Measurements from ENCODE around the gene CDH13. TPM values are rescaled to one million over a fixed set of nuclear protein-coding genes. Genes with fewer than 3 reads are reported as not detected.

The CDH13 gene
- total and polyA plus RNA-seq, 2 of the 8 experiments (the other 6 are each of a cell fraction or from before 2014, with no cell fraction given) = 2.3 to 2.4 TPM

- Histone ChIP-seq H2BK15ac (ENCODE audit: low read length) (no peak overlapping the region), H3K79me2 (ENCODE audit: control insufficient read depth in 1 of 2, insufficient read depth in 2 of 2, low read length in 2 of 2) (no peaks in the 10 kb centered on the region), H3K14ac (ENCODE audit: insufficient read length) (no peak overlapping the region), H3K4me2 (ENCODE audit: insufficient read depth in 1 of 2, low read depth in 2 of 2, low read length in 2 of 2) (no peak overlapping the region), H3K9ac (replicated peaks in 1 of 4; ENCODE audit: extremely low read depth in 1 of 4, low read depth in 3 of 4, low read length in 3 of 4) (no peak overlapping the region), H4K20me1 (replicated peaks in 1 of 2; ENCODE audit: control insufficient read depth in 1 of 2, insufficient read depth in 2 of 2, low read length in 2 of 2) (no peaks in the 10 kb centered on the region), H3K27ac (ENCODE audit: low read depth, low read length) (no peak overlapping the region), H4K5ac (ENCODE audit: insufficient read length, low read depth, low read length) (no peak overlapping the region), H4K8ac (ENCODE audit: extremely low read depth, insufficient read depth, low read length) (no peak overlapping the region), H3K9me3 (ENCODE audit: insufficient read depth in 2 of 2, low read depth in 1 of 2, low read length in 1 of 2) (peaks cover 2 to 12% of the 10 kb centered on the region in 2 experiments; a peak in 3 of 4 replicates), H3K79me1 (ENCODE audit: low read depth, low read length) (no peaks in the 10 kb centered on the region), H3K56ac (replicated peaks; ENCODE audit: insufficient read length, low read depth, low read length) (no peak overlapping the region), H3K18ac (ENCODE audit: extremely low read depth, low read length) (no peak overlapping the region), H2AK5ac (ENCODE audit: low read depth, low read length) (no peak overlapping the region), H3K36me3 (ENCODE audit: control insufficient read depth in 2 of 4, insufficient read depth in 4 of 4, low read length in 3 of 4) (no peaks in the 10 kb centered on the region), H3K4me3 (ENCODE audit: extremely low read depth in 1 of 4, insufficient read depth in 2 of 4, low read depth in 3 of 4, low read length in 4 of 4) (no peak overlapping the region), H3K23me2 (ENCODE audit: low read depth, low read length) (no peaks in the 10 kb centered on the region), H4K91ac (replicated peaks; ENCODE audit: insufficient read length, low read length) (no peak overlapping the region), H3K23ac (ENCODE audit: insufficient read length) (no peak overlapping the region), H3K27me3 (replicated peaks in 1 of 4; ENCODE audit: control insufficient read depth in 3 of 4, extremely low read depth in 1 of 4, insufficient read depth in 3 of 4, low read length in 3 of 4) (no peaks in the 10 kb centered on the region), H3K4ac (replicated peaks; ENCODE audit: insufficient read length, low read depth, low read length) (no peak overlapping the region), H2BK5ac (ENCODE audit: low read depth, low read length) (no peak overlapping the region), H2BK120ac (replicated peaks; ENCODE audit: low read depth, low read length) (no peak overlapping the region), H3K4me1 (replicated peaks in 1 of 4; ENCODE audit: control insufficient read depth in 3 of 4, insufficient read depth in 4 of 4, low read length in 3 of 4) (no peaks in the 10 kb centered on the region), H2BK20ac (ENCODE audit: low read length) (no peak overlapping the region), H2BK12ac (ENCODE audit: low read depth, low read length) (no peak overlapping the region), H2AFZ (ENCODE audit: low read length) (no peak overlapping the region)
- WGBS, 2 experiments (ENCODE audit: extremely low coverage in 1 of 2, insufficient coverage in 1 of 2, insufficient read length in 1 of 2, insufficient replicate concordance in 2 of 2, low coverage in 1 of 2, low lambda C conversion rate in 2 of 2, missing lambda C conversion rate in 1 of 2) = 86% methylated on average over 6 of the region's 6 CpGs; no CpG with 5 or more reads in 1 of the 2 experiments
- no peak for DNase-seq (ENCODE audit: low read depth in 1 of 2, low spot score in 2 of 2)
- no peak for FAIRE-seq
- POLR2A ChIA-PET (ENCODE audit: partially characterized antibody) = no interaction called here
- CTCF ChIA-PET (ENCODE audit: partially characterized antibody) = no interaction called here
- TF ChIP-seq TCF12 (IDR thresholded peaks at IDR 0.05; ENCODE audit: low read depth, low read length) (no peak), EP300 (IDR thresholded peaks at IDR 0.05; ENCODE audit: borderline replicate concordance in 1 of 2, low read depth in 2 of 2, low read length in 2 of 2) (no peak), YY1 (IDR thresholded peaks at IDR 0.05; ENCODE audit: low read depth, low read length) (no peak)
Measured at GRCh38 chr16:83102336-83102735, 475.6 kb downstream of the CDH13 start.
